IMR-90 (cell line): ENCODE measurements around the gene KIAA0825. TPM values are rescaled to one million over a fixed set of nuclear protein-coding genes. Genes with fewer than 3 reads are reported as not detected.

Experiments used
- ATAC-seq: fragments of 200-7000 bp; cut with Tn5 transposase; 2 replicates; pipeline ENCODE4 v1.9.1; 2020; ENCODE audit warnings: low read depth, mild to moderate bottlenecking, moderate library complexity
- BruUV-seq: library from RNA; stranded (reverse); fragments of 400-500 nt; replicated peaks from 2 replicates; lab custom pipeline; 2021; lab: Mats Ljungman, UMichigan
- CTCF ChIA-PET: fragments of 300-600 bp; formaldehyde crosslinking; extraction: SDS; loops from one replicate; lab custom pipeline; 2021; ENCODE audit warnings: antibody characterized with exemption; lab: Yijun Ruan, JAX
- POLR2A ChIA-PET: fragments of 300-600 bp; sonication (Branson Sonifier 250); formaldehyde crosslinking; loops from one replicate; lab custom pipeline; 2022; ENCODE audit warnings: antibody characterized with exemption; ENCODE audit not compliant: unreplicated experiment; lab: Charles Lee
- DNase-seq: peaks from one replicate; pipeline ENCODE4 v3.0.0; 2013
- H2AFZ ChIP-seq: replicated peaks from 2 replicates; pipeline ENCODE3; 2013; ENCODE audit warnings: low read length, mild to moderate bottlenecking; ENCODE audit not compliant: poor library complexity
- H2AK5ac ChIP-seq: 2 replicates; pipeline ENCODE4 v1.6.1; 2013; ENCODE audit warnings: low read depth, low read length, inconsistent platforms
- H2AK9ac ChIP-seq: replicated peaks from 2 replicates; pipeline ENCODE3; 2013; ENCODE audit warnings: mild to moderate bottlenecking, low read depth, low read length, moderate library complexity; ENCODE audit not compliant: poor library complexity
- H2BK120ac ChIP-seq: 2 replicates; pipeline ENCODE4 v1.6.1; 2013; ENCODE audit warnings: low read depth, low read length, inconsistent platforms
- H2BK15ac ChIP-seq: 3 replicates; pipeline ENCODE4 v1.6.1; 2013; ENCODE audit warnings: low read depth, low read length, inconsistent platforms
- H2BK20ac ChIP-seq: 2 replicates; pipeline ENCODE4 v1.6.1; 2013; ENCODE audit warnings: low read depth, mild to moderate bottlenecking, inconsistent platforms, low read length, moderate library complexity
- H2BK5ac ChIP-seq: 2 replicates; pipeline ENCODE4 v1.6.1; 2013; ENCODE audit warnings: mild to moderate bottlenecking, low read depth, low read length, inconsistent platforms; ENCODE audit not compliant: poor library complexity, severe bottlenecking
- H3K14ac ChIP-seq: replicated peaks from 2 replicates; pipeline ENCODE4 v1.6.1; 2013; ENCODE audit warnings: low read depth, low read length, inconsistent platforms
- H3K18ac ChIP-seq: 2 replicates; pipeline ENCODE4 v1.6.1; 2013; ENCODE audit warnings: low read depth, low read length, control low read depth
- H3K23ac ChIP-seq: 2 replicates; pipeline ENCODE4 v1.6.1; 2013; ENCODE audit warnings: low read depth, low read length, inconsistent platforms
- H3K27ac ChIP-seq: 2 replicates; pipeline ENCODE4 v1.5.1; 2013; ENCODE audit warnings: mild to moderate bottlenecking, control low read depth, low read length; ENCODE audit not compliant: insufficient read depth
- H3K27me3 ChIP-seq: 2 replicates; pipeline ENCODE4 v1.6.1; 2013; ENCODE audit warnings: low read length; ENCODE audit not compliant: control insufficient read depth, insufficient read depth
- H3K36me3 ChIP-seq: 2 replicates; pipeline ENCODE4 v1.6.1; 2013; ENCODE audit warnings: low read length, mixed read lengths; ENCODE audit not compliant: control insufficient read depth, insufficient read depth
- H3K4ac ChIP-seq: 2 replicates; pipeline ENCODE4 v1.6.1; 2013; ENCODE audit warnings: low read depth, low read length, inconsistent platforms
- H3K4me1 ChIP-seq: 2 replicates; pipeline ENCODE4 v1.6.1; 2013; ENCODE audit warnings: low read length, mixed read lengths; ENCODE audit not compliant: control insufficient read depth, insufficient read depth
- H3K4me2 ChIP-seq: 2 replicates; pipeline ENCODE4 v1.6.1; 2013; ENCODE audit warnings: low read depth, mild to moderate bottlenecking, control low read depth, low read length, moderate library complexity
- H3K4me3 ChIP-seq: 2 replicates; pipeline ENCODE4 v1.5.1; 2013; ENCODE audit warnings: low read depth, mild to moderate bottlenecking, control low read depth, low read length, moderate library complexity; ENCODE audit not compliant: insufficient read depth
- H3K56ac ChIP-seq: 2 replicates; pipeline ENCODE4 v1.6.1; 2013; ENCODE audit warnings: low read length, inconsistent platforms; ENCODE audit not compliant: insufficient read depth; ENCODE audit errors: extremely low read depth
- H3K79me1 ChIP-seq, 2 experiments: 2 replicates each; pipeline ENCODE4 v1.6.1; 2013; ENCODE audit warnings: low read length in 2 of 2, inconsistent platforms in 1 of 2, low read depth in 1 of 2
- H3K9ac ChIP-seq: 2 replicates; pipeline ENCODE4 v1.6.1; 2013; ENCODE audit warnings: low read depth, low read length, control low read depth
- H3K9me1 ChIP-seq: 2 replicates; pipeline ENCODE4 v1.6.1; 2013; ENCODE audit warnings: low read length, inconsistent platforms; ENCODE audit not compliant: insufficient read depth
- H3K9me3 ChIP-seq: 2 replicates; pipeline ENCODE4 v1.6.1; 2013; ENCODE audit warnings: low read length; ENCODE audit not compliant: control insufficient read depth, insufficient read depth
- H4K20me1 ChIP-seq: 2 replicates; pipeline ENCODE4 v1.6.1; 2013; ENCODE audit warnings: low read length, inconsistent platforms; ENCODE audit not compliant: insufficient read depth
- H4K5ac ChIP-seq: 2 replicates; pipeline ENCODE4 v1.6.1; 2013; ENCODE audit warnings: mild to moderate bottlenecking, low read depth, low read length, control low read depth
- H4K8ac ChIP-seq, 2 experiments: 2 replicates each; pipeline ENCODE4 v1.6.1; 2013; ENCODE audit warnings: low read depth in 2 of 2, low read length in 2 of 2, control low read depth in 1 of 2, inconsistent platforms in 1 of 2
- H4K91ac ChIP-seq: 2 replicates; pipeline ENCODE4 v1.6.1; 2013; ENCODE audit warnings: low read depth, low read length, inconsistent platforms; ENCODE audit not compliant: insufficient read depth
- CHD1 ChIP-seq: IDR thresholded peaks from 2 replicates; pipeline ENCODE4 v1.6.1; 2012; ENCODE audit warnings: low read depth, low read length, improper control_type of control experiment
- CTCF ChIP-seq: conservative IDR thresholded peaks from 2 replicates; pipeline ENCODE4 v1.5.1; 2012; ENCODE audit warnings: mild to moderate bottlenecking, low read depth, low read length, improper control_type of control experiment
- FOS ChIP-seq: fragments of 150-350 bp; IDR thresholded peaks from 2 replicates; pipeline ENCODE4 v1.6.1; 2016; ENCODE audit warnings: low read depth, low read length
- RAD21 ChIP-seq: IDR thresholded peaks from 2 replicates; pipeline ENCODE4 v1.6.1; 2012; ENCODE audit warnings: low read length, improper control_type of control experiment
- RCOR1 ChIP-seq: IDR thresholded peaks from 2 replicates; pipeline ENCODE4 v1.6.1; 2012; ENCODE audit warnings: mild to moderate bottlenecking, low read length, improper control_type of control experiment; ENCODE audit not compliant: insufficient replicate concordance
- SMC3 ChIP-seq: fragments of 150-350 bp; IDR thresholded peaks from 2 replicates; pipeline ENCODE4 v1.6.1; 2016; ENCODE audit warnings: low read depth, mild to moderate bottlenecking, antibody characterized with exemption, low read length, moderate library complexity
- USF2 ChIP-seq: fragments of 150-350 bp; IDR thresholded peaks from 2 replicates; pipeline ENCODE4 v1.6.1; 2017; ENCODE audit warnings: mild to moderate bottlenecking, antibody characterized with exemption, low read length, low read depth
- WGBS, 2 experiments: methylation state at CpG; one replicate each; pipeline versions ENCODE4 v1.1.5 to v1.1.7; 2013; ENCODE audit warnings: missing lambda C conversion rate in 2 of 2; ENCODE audit not compliant: insufficient read length in 1 of 2; ENCODE audit errors: extremely low coverage in 2 of 2; 5-methylcytosine and 5-hydroxymethylcytosine counted together
- dilution Hi-C: fragments of 300-500 bp; cut with HindIII; formaldehyde crosslinking; loops from one replicate; pipeline ENCODE4 v1.14.3; 2018; ENCODE audit warnings: low sequenced_read_pairs; ENCODE audit not compliant: unreplicated experiment
- in situ Hi-C: fragments of 300-500 bp; cut with MboI; formaldehyde crosslinking; loops from 3 replicates; pipeline ENCODE4 v1.14.3; 2019; ENCODE audit warnings: low sequenced_read_pairs, inconsistent platforms, mixed read lengths
- intact Hi-C: fragments of 100-400 bp; cut with micrococcal nuclease; formaldehyde crosslinking; loops from 2 replicates; pipeline ENCODE4 v1.10.0; 2022
- polyA plus RNA-seq, 3 experiments: library from polyadenylated mRNA; depleted of rRNA; stranded (reverse); fragments of >200 nt; gene quantifications; 2 replicates each; pipeline ENCODE4 v1.2.3, GENCODE V29; 2012; ENCODE audit warnings: low replicate concordance in 1 of 3
- total RNA-seq: library from RNA; depleted of rRNA; stranded (reverse); fragments of >200 nt; gene quantifications from 2 replicates; pipeline ENCODE4 v1.2.3, GENCODE V29; 2012

The KIAA0825 gene
- total and polyA plus RNA-seq, 2 of the 4 experiments (the other 2 are of a cell fraction): 0.46 to 1.8 TPM

- Histone ChIP-seq H2BK5ac (no peak overlapping the region), H2BK15ac (no peak overlapping the region), H3K9me1 (no peaks in the 10 kb centered on the region), H3K18ac (no peak overlapping the region), H4K20me1 (no peaks in the 10 kb centered on the region), H3K9me3 (peaks cover 3% of the 10 kb centered on the region; the same call in 1 of the 2 replicates), H2BK20ac (no peak overlapping the region), H3K4me3 (no peak overlapping the region), H3K14ac (no peak overlapping the region), H4K5ac (no peak overlapping the region), H3K36me3 (no peaks in the 10 kb centered on the region), H2AFZ (no peak overlapping the region), H3K23ac (no peak overlapping the region), H3K9ac (no peak overlapping the region), H3K4me1 (no peaks in the 10 kb centered on the region), H2AK9ac (no peak overlapping the region), H3K4me2 (no peak overlapping the region), H3K27ac (no peak overlapping the region), H3K79me1 (no peaks in the 10 kb centered on the region), H3K56ac (no peak overlapping the region), H4K8ac (no peak overlapping the region), H3K27me3 (no peaks in the 10 kb centered on the region), H3K4ac (no peak overlapping the region), H2AK5ac (no peak overlapping the region), H4K91ac (no peak overlapping the region), H2BK120ac (no peak overlapping the region)
- TF ChIP-seq RCOR1 (no peak), FOS (no peak), CHD1 (no peak), CTCF (no peak), SMC3 (no peak), USF2 (no peak), RAD21 (no peak)
- in situ Hi-C loops (no loop called here), intact Hi-C loops (no loop called here), dilution Hi-C loops (no loop called here)
- DNase-seq (no peak), ATAC-seq (no peak)
- ChIA-PET POLR2A (no interaction called here), CTCF (interaction anchor here (0.6 to 1.2 kb wide), 2 partner anchors 200 to 592 kb away, joined by 3 read pairs; no protein-coding TSS in a partner anchor)
- no TSS peak for BruUV-seq
- 71% methylated on average over 2 of the region's 3 CpGs; no CpG with 5 or more reads in 1 of the 2 experiments for WGBS, 2 experiments
Observed at GRCh38 chr5:94538260-94538659, 80.1 kb downstream of the KIAA0825 start.
